GM19455 (cell line): ENCODE data around the gene TOP3B.

Source experiments
- ATAC-seq: cut with Tn5 transposase; IDR thresholded peaks from one replicate; pipeline ENCODE4 v1.9.1; 2021; ENCODE audit not compliant: unreplicated experiment

Gene TOP3B

DNA sequence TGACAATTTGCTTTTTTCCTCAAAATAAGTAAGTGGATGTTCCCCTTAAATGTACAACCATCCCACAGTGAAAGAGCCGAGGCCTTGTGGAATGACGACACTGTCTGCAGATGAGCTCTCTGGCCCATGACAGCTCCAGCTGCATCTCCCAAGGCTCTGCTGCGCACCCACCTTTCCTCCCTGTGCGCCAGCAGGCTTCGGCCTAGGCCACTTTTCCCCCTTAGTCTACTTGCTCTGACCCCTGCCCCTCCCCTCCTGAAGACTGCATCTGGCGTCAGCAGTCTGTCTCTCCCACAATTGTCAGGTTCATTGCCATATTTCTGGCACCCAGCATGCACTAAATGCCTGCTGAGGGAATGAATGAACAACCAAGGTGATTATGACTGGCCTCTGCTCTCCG lies 2.0 kb downstream of the TOP3B start:
- ATAC-seq = no peak

DNA sequence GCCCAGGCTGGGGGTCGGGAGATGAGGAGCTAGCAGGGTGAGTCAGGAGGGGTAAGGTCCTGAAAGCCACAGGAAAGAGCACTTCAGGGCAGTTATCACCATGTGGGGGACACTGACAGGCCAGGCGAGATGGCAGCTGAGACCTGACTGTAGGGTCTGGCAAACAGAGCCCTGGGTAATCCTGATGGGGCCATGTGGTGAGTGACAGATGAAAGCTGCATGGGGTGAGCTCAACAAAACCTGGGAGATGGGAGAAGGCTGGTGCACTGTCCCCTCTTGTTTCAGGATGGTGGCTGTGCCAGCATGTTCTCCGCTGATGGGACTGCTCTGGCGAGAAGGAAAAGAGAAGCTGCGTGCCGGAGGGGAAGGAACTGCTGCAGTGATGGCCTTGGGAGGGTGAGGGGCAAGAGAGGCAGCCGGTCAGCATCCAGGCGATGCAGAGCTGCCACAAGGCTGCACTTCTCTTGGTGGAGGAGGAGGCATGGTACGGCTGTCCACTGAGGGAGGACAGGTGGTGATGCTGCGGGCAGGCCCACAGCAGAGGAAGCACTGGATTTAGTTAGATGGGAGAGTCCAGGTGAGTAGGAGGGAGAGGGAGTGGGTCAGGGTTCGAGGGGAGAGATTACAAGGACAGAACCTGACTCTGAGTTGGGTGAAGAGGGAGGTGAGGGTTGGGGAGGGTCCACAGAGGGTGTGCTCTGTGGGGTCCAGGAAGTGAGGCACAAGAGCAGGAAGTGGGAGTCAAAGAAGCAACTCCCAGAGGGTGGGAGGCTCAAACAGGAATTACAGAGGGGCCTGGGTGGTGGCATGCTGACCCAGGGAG lies 3.8 kb downstream of the TOP3B start:
- ATAC-seq = no peak

DNA sequence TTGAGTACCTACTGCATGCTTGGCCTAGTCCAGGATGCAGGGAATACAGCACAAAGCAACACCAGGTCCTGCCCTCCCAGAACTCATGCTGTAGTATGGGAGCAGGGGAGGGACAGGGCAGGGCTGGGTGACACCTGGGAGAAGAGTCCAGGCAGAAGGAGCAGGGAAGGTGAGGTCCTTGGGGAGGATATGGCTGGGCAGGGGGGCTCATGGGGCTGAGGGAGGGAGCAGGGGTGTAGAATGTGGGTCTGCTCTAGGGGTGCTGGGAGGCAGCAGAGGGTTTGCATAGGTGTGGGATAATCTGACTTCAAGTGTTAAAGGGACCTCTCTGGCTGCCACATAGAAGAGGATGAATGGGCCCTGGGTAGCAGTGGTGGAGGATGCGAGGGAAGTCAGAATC lies 4.8 kb downstream of the TOP3B start:
- no peak for ATAC-seq

DNA sequence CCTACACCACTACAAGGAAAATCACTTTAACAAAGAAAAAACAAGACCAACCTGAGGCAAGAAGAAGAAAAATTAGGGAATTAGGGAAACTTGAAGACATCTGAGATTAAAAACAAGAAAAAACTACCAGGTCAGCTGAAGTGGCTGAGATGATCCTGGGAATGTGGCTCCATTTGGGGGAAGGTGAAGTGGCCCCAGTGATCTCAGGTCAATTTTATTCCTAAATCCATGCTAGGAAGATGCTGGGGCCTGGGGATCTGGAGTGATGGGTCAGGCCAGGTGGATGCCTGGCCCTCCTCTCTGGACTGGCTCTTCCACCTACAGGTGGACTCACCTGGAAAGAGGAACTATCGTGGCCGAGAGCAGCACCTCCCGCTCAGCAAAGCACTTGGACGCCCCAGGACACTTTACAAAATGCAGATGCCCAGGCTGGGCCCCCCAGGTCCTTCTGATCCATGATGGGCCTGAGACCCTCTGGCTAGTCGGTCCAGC lies 6.7 kb downstream of the TOP3B start:
- ATAC-seq = no peak

DNA sequence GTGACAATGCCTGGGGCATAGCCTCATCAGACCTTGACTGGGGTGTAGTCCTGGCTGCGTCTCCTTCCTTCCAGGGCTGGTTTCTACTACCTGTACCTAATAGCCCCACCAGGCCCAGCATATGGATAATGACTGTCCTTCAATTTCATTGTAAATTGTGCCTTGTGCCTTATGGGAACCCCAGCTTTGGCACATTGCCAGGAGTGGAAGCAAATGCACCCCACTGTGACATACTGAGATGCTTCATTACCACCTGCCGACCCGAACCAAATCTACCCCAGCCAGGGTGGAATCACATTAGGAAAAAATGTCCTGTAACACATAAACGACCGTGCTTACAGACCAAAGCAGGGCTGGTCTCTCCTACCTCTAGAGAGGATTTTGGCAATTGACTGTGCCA lies 7.3 kb downstream of the TOP3B start:
- ATAC-seq = no peak

DNA sequence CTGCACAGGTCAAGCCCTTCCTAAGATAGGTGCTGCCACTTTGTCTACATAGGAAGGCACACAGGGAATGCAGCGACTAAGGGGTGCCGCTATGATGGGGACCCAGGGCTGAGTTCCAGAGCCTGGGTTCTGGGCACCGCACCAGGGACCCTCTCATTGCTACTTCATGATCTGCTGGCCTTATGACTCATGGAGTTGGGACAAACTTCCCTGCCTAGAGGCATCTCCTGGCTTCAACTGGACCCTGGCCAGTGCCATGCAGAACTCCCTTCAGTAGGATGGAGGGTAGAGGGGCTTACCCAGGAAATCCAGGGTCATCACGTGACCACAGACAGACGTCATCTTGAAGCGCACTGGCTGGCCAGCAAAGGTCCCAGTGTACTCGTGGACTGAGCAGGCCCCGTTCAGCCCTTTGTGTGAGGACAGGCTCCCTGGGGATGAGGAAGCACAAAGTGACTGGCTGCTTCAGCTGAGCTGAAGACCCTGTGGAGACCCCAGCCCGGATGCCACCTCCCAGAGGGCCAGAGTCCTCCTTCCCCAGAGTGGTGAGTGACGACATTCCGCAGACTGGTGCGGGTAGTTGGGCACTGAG lies 8.4 kb downstream of the TOP3B start:
- ATAC-seq = no peak

DNA sequence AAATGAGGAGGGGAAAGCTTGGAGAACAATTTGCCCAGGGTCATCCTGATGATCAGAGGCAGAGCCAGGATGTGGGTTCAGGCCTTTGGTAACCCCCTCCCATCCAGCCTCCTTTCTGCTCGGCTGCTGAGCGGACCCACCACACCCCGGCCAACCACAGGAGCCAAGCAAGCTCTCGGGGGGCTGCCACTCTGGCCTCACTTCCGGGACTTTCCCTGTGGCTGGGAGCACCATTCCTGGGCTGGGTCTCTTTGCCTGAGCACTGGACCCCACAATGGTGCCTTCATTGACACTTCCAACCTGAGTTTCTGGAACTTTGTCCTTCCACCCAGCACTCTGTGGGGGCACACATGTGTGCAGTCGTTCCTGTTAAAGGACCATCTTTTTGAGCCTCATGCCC lies 9.8 kb downstream of the TOP3B start:
- no peak for ATAC-seq

DNA sequence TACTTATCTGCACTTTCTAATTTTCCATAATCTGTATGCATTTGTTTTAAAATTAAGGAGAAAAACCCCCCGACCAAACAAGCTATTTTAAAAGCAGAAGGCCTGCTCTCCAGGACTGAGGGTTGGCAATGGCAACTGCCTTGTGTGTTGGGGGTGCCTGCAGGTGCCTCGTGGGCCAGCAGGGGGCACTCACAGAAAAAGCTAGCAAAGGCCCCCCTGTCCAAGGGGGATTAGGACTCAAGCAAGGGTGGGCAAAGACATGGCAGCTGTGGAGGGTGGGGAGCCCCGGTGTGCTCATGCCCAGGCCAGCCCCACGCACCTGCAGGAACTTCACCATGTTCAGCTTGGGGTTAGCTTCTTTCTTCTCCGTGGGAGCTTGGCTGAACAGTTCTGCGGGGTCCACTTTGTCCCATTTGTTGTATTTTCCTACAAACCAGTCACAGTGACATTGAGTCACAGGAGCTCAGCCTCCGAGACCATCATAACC lies 10.3 kb downstream of the TOP3B start:
- ATAC-seq = no peak

DNA sequence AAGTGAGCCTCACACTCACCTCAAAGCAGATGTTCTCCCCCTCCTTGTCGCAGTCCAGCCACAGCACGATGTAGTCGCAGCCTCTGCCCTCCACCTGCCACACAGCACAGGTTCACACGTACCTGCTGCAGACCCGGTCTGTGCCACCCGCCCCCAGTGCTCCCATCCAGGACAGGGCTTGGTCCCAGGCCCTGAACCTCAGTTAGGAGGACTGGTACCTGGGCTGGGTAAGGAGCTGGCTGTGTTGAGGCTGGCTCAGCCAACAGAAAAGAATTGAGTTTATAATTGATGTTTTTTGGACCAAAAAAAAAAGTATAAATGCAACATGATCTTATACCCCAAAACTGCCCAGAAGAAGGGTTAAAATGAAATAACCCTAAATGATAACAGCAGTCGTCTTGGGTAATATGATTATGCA lies 10.7 kb downstream of the TOP3B start:
- ATAC-seq = no peak

DNA sequence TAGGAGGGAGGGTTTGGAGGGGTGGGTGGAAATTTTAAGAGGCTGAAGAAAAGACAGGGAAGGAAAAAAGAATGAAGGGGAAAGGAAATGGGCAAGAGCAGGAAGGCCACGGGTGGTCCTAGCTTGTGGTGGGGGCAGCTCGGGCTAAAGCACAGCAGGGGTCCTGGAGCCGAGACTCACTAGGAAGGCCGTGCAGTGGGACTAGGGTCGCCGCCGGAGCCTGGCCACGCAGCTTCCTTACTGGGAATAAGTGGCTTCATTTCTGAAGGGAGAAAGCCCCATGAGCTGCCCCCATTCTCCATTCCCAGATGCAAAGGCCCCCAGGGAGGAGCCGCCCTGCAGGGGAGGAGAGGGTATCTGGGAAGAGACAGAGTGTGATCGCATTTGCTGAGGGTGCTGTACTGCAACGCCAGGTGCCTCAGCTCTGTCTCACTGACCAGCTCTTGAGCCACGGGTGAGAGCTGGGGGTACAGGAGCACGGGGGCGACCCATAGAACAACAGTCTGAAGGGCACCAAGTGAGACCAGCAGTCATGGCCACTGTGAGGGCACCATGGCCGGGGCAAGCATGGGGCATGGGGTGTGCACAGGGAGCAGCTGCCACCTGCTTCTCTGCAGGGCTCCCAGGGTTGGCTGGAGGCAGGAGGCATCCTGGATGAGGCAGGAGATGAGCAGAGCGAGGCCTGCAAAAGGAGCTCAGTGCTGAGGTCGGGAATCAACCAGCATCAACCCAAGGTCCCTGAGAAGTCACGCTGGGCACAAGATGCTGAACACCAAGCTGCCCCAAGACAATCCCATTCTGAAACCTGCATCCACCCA lies 11.6 kb downstream of the TOP3B start:
- ATAC-seq = no peak

DNA sequence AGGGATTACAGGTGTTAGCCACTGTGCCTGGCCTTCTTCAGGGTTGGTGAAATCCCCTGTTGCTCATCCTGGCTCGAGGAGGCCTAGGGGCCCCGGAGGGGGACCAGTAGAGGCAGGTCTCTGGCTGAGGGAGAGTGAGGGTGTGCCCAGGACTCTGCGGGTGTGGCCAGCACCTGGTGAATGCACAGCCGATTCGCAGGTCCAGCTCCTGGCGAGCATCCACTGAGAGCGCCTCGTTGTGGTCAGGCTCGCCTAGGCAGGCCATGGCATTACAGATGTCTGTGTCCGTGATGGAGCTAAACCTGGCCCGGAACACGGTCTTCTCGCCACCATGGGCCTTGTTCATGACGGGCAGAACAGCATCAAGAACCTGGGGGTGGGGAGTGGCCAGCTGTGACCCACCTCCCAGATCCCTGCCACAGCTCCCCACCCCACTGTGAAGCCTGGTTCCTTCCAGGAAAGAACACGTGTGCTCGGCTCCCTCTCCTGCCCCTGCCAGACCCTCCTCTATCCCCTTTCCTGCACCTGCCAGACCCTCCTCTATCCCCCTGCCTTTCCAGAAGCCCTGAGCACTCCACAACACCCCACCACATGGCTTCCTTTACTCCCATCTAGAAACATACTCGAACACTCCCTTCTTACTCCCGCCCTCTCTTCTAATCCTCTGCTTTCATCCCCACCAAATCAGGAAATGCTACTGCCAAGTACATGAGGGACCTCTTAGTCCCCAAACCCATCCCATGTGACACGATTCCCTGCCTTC lies 12.4 kb downstream of the TOP3B start:
- no peak for ATAC-seq

DNA sequence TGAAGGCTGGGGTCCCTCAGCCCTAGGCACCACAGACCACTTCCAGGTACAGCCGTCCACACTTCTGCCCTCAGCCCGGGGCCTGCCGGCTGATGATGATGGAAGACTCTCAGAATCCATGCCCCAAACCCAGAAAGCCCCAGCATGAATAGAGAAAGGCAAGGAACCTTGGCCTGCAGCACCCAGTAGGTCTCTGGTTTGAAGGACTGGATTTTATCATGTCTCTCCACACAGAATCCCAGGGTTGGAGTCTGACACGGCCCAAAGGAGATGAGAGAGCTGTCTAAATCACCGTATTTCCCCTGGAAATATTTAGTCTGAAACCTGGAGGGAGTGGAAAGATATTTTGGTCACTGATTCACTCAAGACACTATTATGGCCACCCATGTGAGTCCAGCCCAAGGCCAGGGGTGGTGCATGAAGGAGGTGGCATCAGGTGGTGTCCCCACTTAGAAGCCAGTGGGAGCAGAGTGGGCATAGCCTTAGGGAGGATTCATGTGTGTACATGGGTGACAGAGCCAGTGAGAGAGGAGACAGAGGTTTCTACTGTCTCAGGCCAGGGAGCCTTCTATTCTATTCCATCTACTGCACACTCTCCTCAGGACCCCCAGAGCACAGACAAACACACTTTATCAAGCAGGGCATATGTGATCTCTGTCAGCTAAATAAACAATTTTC lies 14.0 kb downstream of the TOP3B start:
- ATAC-seq = no peak

DNA sequence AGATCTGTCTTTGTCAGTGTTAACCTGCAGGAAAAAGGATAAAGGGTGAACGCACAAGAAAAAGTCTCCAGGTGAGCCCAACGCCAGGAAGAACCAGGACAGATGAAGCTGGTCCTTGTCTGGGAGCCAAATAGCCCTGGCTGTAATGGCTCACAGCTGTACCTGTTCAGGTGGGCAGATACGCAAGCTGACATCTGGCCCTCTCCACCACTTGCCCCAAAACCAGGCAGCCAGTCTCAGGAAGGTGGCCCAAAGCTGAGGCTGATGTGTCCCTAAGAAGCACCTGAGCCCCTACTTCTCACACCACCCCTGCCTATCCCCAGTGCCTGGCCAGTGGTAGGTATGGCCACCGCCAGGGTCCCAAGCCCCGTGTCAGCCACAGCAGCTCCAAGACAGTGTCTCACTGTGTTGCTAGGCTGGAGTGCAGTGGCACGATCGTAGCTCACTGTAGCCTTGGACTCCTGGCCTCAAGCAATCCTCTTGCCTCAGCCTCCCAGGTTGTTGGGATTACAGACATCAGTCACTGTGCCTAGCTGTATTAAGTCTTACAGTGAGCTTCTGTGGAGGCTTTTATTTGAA lies 14.8 kb downstream of the TOP3B start:
- no peak for ATAC-seq

DNA sequence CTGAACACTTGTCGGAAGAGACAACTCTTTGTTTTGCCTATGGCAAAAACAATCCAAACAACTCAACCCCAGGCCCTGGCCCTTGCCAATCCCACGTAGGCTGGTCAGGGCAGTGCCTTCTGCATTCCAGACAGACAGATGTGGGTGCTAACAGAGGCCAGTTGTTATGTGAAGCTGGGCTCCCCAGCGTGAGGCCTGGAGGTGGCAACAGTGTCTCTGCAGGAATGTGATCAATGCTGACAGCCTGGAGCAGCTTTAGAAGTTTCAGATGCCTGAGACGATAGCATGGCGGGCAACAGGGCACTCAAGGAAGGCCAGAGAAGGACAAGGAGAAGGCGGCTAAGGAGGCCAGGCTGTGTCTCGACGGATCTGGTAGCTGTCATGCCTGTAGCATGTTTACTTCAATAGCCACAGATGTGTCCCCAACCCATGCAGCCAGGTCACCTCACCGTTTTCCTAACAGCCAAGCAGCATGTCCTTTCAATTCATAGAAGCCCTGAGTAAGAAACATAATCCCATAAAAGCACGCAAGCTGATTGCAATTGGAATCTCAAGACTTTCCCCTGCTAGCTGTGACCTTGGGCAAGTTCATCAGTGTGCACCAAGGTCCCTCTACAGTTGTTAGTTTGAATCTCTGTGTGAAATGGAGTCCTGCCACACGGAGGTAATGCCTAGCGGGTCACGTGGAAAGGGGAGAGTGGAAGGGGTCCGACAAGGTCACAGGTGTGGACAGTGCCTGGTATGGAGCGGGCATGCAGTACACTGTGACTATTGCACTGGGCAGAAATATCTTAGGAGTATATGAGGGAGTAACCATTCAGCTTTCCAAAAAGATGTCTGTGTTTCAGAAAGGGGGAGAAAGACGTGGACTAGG lies 15.7 kb downstream of the TOP3B start:
- no peak for ATAC-seq

DNA sequence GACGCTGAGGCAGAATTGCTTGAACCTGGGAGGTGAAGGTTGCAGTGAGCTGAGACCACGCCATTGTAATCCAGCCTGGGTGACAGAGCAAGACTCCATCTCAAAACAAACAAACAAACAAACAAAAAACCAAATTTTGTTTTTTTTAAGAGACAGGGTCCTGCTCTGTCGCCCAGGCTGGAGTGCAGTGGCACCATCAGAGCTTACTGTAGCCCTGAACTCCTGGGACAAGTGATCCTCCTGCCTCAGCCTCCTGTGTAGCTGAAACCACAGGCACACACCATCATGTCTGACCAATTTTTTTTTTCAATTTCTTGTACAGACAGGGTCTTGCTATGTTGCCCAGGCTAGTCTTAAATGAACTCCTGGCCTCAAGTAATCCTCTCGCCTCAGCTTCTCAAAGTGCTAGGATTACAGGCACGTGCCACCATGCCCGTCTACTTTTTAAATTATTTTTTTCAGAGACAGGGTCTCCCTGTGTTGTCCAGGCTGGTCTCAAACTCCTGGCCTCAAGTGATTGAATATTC lies 16.8 kb downstream of the TOP3B start:
- no peak for ATAC-seq

DNA sequence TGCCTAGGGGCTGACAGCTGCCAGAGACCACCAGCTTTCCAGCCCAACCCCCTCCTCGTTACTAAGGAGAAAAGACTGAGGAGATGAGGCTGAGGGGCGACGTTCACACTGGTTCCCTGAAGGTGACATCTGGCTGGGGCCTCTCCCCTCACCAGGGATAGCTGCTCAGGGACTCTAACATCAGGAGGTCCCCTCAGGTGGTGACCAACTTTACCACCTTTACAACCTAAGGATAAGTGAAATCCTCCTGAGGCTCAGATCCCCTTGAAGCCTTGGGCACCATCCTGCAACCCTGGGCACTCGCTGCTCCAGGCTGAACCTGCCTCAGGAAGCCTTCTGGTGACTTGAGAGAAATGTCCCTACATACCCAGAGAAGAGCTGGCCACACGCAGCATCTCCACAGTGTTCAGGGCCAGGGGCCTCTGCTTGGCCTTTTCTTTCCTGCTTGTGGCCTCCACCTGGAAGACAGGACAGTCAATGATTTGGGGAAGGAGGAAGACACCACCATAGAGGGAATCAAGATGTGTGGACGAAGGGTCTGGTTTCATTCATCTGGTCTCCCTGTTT lies 17.6 kb downstream of the TOP3B start:
- ATAC-seq = no peak

DNA sequence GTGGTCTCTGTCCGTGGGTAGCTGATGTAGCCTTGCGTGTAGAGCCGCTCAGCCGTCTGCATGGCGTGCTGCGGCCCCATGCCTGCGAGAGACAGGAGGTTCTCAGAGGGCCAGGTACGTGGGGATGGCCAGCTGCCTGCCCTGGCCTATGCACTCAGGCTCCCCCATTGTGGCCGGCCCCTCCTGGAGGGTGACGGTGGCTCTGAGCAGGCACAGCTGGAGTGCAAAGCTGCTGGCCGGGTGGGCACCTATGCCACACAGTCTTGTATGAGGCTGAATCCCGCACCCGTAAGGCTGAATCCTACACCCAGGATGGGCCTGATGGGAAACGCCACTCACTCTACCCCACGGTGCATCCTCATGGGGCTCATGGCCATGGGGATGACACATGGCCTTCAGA lies 18.4 kb downstream of the TOP3B start:
- no peak for ATAC-seq

DNA sequence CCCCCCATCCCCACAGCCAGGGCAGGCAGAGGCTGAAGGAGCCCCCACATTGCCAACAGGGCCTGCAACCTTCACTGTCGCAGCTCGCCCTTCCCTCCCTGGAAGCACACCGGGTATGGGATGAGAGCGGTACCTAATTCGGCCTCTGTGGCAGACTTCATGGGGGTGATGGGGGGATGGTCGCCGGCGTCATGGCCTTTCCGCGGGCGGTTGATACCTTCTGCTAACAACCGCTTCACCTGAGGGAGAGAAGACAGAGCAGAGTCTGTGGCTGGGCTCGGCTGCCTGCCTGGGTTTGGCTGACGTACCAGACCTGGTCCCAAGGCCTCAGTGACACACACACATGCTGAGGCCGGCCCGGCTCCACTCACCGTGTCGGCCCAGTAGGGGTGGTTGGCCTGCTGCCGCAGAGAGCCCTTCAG lies 18.8 kb downstream of the TOP3B start:
- ATAC-seq = no peak
